Esophagus squamous epithelium (tissue), 5 donors: ENCODE results near the gene HOXB13. TPM values are rescaled to one million over a fixed set of nuclear protein-coding genes. Genes with fewer than 3 reads are reported as not detected.

Experiments used
- DNase-seq: peaks from one replicate; lab custom pipeline; 2025; lab: John Stamatoyannopoulos, UW
- H3K27ac ChIP-seq, 4 donors: fragments of 200-600 bp; sonication (generic); one replicate each; pipeline ENCODE4 v1.5.1; 2016 to 2019; ENCODE audit warnings: mild to moderate bottlenecking in 1 of 4
- H3K27me3 ChIP-seq, 4 donors: fragments of 200-600 bp; sonication (generic); 1 replicate in 3 of 4; 2 replicates in 1 of 4; pipeline versions ENCODE4 v1.5.1 to v1.6.0; 2017 to 2021; ENCODE audit warnings: antibody characterized with exemption in 1 of 4
- H3K36me3 ChIP-seq, 3 donors: fragments of 200-600 bp; sonication (generic); one replicate each; pipeline ENCODE4 v1.5.1; 2016 to 2019
- H3K4me1 ChIP-seq, 3 donors: fragments of 200-600 bp; sonication (generic); one replicate each; pipeline ENCODE4 v1.5.1; 2017 to 2019
- H3K4me3 ChIP-seq, 4 donors: fragments of 200-600 bp; sonication (generic); 1 replicate in 3 of 4; 2 replicates in 1 of 4; pipeline ENCODE4 v1.5.1; 2016 to 2019; ENCODE audit warnings: mild to moderate bottlenecking in 2 of 4, moderate library complexity in 1 of 4
- H3K9me3 ChIP-seq, 3 donors: fragments of 200-600 bp; sonication (generic); one replicate each; pipeline ENCODE4 v1.5.1; 2016 to 2019
- POLR2A ChIP-seq, 4 donors: fragments of 450-650 bp; IDR thresholded peaks; one replicate each; pipeline ENCODE4 v1.6.1; 2017; ENCODE audit warnings: antibody characterized with exemption in 4 of 4, mild to moderate bottlenecking in 4 of 4, moderate library complexity in 3 of 4
- WGBS, 2 donors: methylation state at CpG; one replicate each; pipeline ENCODE4 v1.1.5; 2018; 5-methylcytosine and 5-hydroxymethylcytosine counted together
- intact Hi-C: fragments of 100-400 bp; cut with DNase I; formaldehyde crosslinking; loops from one replicate; pipeline ENCODE4 v1.15.0; 2022
- total RNA-seq, 4 donors: library from RNA; depleted of rRNA; stranded (reverse); fragments of >200 nt; gene quantifications; one replicate each; pipeline ENCODE4 v1.1.0, GENCODE V29; 2016
- TF ChIP-seq, protein P1 (sequence below), 6 experiments: fragments of 450-650 bp in 4 of 6; fragments of 200-600 bp in 2 of 6; sonication (generic) in 2 of 6; IDR thresholded peaks; one replicate each; pipeline ENCODE4 v1.5.1; 2016 to 2019; ENCODE audit warnings: antibody characterized with exemption in 6 of 6, mild to moderate bottlenecking in 4 of 6, moderate library complexity in 4 of 6
- donor health status: DM: yes; HTN: yes; CAD: no.

HOXB13 gene
- total RNA-seq, 4 donors from 2014 or later: not detected

DNA sequence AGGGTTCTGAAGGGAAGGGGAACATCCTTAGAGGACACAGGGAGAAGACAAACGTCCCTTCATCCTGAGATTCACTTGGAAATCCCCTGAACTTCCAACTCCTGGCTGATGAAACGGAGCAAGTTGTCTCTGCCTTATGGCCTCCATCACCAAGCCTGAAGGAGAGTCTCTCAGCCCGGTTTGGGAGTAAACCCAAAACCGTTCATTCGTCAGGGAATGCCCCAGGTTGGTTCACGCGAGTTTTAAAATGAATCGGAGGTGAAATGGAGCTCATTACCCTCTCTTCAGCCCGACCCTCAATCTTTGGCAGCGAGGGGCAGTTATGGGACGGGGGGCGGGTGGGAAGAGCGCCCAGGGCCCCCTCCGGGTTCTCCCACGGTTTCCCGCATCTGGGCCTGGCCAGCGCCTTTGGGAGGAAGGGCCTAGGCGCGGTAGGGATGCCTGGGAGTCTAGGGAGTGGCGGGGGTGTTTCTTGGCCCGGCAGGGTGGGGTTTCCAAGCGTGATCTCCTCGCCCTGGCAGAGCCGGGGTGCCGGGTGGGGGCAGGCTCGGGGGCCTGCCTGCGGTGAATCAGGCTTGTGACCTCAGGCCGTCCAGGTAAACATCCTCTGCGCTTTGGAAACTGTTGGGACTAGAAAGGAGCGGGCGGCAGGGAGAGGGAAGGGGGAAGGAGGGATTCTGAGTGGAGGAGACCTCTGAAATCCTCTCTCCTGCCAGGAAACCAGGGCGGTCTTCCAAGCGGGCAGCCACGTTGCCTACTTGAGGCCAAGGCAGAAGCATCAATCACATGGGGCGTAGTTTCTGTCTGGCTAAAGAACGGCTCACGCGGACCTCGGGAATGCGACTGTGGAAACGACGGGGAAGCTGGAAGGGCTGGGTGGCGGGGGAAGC is 24.1 kb upstream of the HOXB13 start:
- no peak for DNase-seq
- WGBS, 2 donors: 6 to 16% methylated on average over 20 to 21 of the region's 43 CpGs
- no peaks in the 10 kb centered on the region for H3K36me3 ChIP-seq
- H3K27me3 ChIP-seq: peaks cover 52 to 100% (median 74%) of the 10 kb centered on the region in 4 donors
- no peaks in the 10 kb centered on the region for H3K9me3 ChIP-seq
- intact Hi-C loops: no loop called here
- H3K4me1 ChIP-seq: peaks cover 0 to 35% (median 8%) of the 10 kb centered on the region in 3 donors
- no peak for TF ChIP-seq POLR2A (IDR thresholded peaks at IDR 0.05)
- TF ChIP-seq, protein P1, sequence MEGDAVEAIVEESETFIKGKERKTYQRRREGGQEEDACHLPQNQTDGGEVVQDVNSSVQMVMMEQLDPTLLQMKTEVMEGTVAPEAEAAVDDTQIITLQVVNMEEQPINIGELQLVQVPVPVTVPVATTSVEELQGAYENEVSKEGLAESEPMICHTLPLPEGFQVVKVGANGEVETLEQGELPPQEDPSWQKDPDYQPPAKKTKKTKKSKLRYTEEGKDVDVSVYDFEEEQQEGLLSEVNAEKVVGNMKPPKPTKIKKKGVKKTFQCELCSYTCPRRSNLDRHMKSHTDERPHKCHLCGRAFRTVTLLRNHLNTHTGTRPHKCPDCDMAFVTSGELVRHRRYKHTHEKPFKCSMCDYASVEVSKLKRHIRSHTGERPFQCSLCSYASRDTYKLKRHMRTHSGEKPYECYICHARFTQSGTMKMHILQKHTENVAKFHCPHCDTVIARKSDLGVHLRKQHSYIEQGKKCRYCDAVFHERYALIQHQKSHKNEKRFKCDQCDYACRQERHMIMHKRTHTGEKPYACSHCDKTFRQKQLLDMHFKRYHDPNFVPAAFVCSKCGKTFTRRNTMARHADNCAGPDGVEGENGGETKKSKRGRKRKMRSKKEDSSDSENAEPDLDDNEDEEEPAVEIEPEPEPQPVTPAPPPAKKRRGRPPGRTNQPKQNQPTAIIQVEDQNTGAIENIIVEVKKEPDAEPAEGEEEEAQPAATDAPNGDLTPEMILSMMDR (IDR thresholded peaks at IDR 0.05): no peak
- no peak overlapping the region for H3K4me3 ChIP-seq
- no peak overlapping the region for H3K27ac ChIP-seq

DNA sequence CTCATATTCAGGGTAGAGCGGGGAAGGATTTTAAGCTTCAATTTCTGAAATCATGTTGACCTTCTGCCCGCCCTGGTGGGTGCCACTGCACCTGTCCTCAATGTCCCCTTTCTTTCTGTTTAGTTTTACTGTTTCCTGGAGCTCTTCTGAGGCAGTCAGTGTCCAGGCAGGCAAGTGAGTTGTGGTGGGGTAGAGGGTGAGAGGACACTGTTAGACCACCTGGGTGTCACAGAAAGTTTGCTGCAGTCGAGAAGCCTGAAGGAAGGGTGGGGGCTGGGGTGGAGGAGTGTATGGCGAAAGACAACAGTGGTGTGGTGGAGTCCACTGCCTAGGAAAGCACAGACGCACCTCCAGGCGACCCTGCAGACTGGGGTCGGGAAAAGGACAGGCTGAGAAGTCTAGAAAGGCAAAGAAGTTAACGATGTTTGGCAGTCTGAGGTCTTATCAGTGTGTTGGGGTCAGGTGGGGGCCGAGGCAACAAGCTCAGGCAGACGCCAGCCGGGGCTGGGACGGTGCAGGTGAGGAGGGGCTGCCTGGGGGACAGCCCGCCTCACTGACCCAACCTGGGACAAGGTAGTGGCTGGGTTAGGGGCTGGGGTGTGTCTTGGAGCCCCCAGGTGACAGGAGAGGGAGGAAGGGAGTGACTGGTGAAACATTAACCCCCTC is 23.3 kb upstream of the HOXB13 start:
- Histone ChIP-seq H3K9me3 (no peaks in the 10 kb centered on the region), H3K27me3 (peaks cover 60 to 100% (median 80%) of the 10 kb centered on the region in 4 donors), H3K36me3 (no peaks in the 10 kb centered on the region), H3K27ac (no peak overlapping the region), H3K4me3 (no peak overlapping the region), H3K4me1 (peaks cover 0 to 40% (median 8%) of the 10 kb centered on the region in 3 donors)
- intact Hi-C loops: no loop called here
- no peak for DNase-seq
- TF ChIP-seq, protein P1 (IDR thresholded peaks at IDR 0.05): no peak
- no peak for TF ChIP-seq POLR2A (IDR thresholded peaks at IDR 0.05)
- WGBS, 2 donors: 7 to 9% methylated on average over 13 of the region's 13 CpGs

DNA sequence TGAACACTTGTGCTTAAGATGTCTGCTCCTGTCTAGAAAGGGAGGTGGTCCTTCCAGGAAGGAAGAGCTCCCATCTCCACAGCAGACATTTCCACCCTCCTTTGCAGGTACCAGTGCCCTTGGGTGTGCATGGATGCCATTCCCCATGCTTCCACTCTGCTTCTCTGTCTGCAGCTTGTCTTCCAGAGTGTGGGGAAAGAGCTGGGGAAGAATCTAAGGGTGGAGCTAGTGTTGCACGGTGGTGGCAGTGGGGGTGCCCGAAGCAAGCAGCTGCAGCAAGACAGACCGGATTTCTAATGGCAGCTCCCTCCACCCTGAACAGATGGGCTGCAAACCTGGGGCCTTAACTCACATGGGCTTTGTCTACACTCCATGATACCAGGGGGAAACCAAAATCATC is 22.6 kb upstream of the HOXB13 start:
- WGBS, 2 donors: 0 to 4% methylated on average over 3 of the region's 3 CpGs
- H3K27ac ChIP-seq: no peak overlapping the region
- H3K4me1 ChIP-seq: peaks cover 2 to 47% (median 8%) of the 10 kb centered on the region in 3 donors
- no peaks in the 10 kb centered on the region for H3K9me3 ChIP-seq
- no peak for DNase-seq
- no peaks in the 10 kb centered on the region for H3K36me3 ChIP-seq
- peaks cover 60 to 100% (median 84%) of the 10 kb centered on the region in 4 donors for H3K27me3 ChIP-seq
- H3K4me3 ChIP-seq: no peak overlapping the region
- TF ChIP-seq, protein P1 (IDR thresholded peaks at IDR 0.05): no peak
- TF ChIP-seq POLR2A (IDR thresholded peaks at IDR 0.05): no peak
- intact Hi-C loops: no loop called here

DNA sequence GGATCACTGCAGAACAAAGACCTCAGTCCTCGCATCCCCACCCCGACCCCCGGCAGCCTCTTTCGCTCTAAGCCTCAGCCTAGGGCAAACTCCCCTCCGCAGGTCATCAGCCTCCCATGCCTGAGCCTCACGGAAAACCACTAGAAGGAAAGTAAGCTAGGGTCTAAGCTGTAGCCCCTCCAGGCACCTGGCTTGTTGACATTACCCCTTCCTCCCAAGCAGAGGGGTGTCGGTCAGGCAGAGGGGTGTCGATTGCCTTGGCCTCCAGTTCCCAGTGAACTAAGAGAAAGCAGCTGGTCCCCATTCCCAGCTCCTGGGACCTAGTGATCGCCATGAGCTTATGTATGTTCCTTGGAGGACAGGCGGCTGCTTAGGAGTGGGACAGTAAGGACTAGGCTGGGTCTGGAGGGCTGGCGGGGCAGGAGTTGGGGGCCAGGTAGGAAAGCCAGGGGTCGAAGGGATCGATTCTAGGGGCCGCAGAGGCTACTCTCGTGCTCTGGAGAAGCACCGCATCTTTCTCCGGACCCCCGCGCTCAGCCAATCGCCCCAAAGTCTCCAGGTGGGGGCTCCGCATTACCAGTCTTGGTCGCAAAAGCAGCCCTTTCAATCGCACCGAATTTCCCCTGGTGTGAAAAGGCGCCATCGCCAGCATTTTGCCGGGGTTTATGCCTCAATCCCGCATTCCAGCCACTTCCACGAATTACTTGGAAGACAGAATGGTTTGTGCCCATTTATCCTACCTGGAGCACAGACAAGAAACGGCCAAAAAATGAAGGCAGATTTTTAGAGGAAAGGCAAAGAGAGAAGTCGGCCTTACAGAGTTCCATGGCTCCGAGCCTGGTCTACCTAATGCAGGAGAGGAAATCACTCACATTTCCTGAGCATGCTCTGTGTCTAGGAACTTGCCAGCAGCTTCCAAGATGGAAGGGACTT is 21.3 kb upstream of the HOXB13 start:
- no peak for TF ChIP-seq POLR2A (IDR thresholded peaks at IDR 0.05)
- TF ChIP-seq, protein P1 (IDR thresholded peaks at IDR 0.05): no peak
- peaks cover 4 to 47% (median 5%) of the 10 kb centered on the region in 3 donors for H3K4me1 ChIP-seq
- intact Hi-C loops: no loop called here
- WGBS, 2 donors: 8 to 20% methylated on average over 19 to 22 of the region's 32 CpGs
- DNase-seq: no peak
- no peaks in the 10 kb centered on the region for H3K9me3 ChIP-seq
- no peak overlapping the region for H3K27ac ChIP-seq
- H3K27me3 ChIP-seq: peaks cover 67 to 100% (median 84%) of the 10 kb centered on the region in 4 donors
- H3K36me3 ChIP-seq: no peaks in the 10 kb centered on the region
- H3K4me3 ChIP-seq: no peak overlapping the region
